ENCODE data around the gene VPS39. TPM values are rescaled to one million over a fixed set of nuclear protein-coding genes. Genes with fewer than 3 reads are reported as not detected.

The VPS39 gene
- total and polyA plus RNA-seq, 9 of the 15 experiments (the other 6 are each of a cell fraction or from before 2014, with no cell fraction given) = 3.2 to 37.3 (median 21.8) TPM

- DNase-seq (ENCODE audit: extremely low read depth in 1 of 4, low spot score in 3 of 4) (no peak), FAIRE-seq (no peak), ATAC-seq (no peak)
- no TSS peak for BruUV-seq (replicated peaks)
- ChIA-PET POLR2A (no interaction called here), CTCF (ENCODE audit: low intra/inter-chr PET ratio) (no interaction called here)
- Histone ChIP-seq H3K9me1 (ENCODE audit: control insufficient read depth, insufficient read depth, low read length) (no peaks in the 10 kb centered on the region), H4K20me1 (replicated peaks; ENCODE audit: control insufficient read depth, insufficient read depth, low read length) (0 out of 2 replicates have a peak, but pooled peaks cover 9% of the 10 kb centered on the region), H3K27ac (ENCODE audit: extremely low read depth, low read depth, low read length) (no peak overlapping the region), H3K36me3 (ENCODE audit: control insufficient read depth, insufficient read depth, low read length) (no peaks in the 10 kb centered on the region), H3K4me1 (replicated peaks in 1 of 2; ENCODE audit: control insufficient read depth in 2 of 2, insufficient read depth in 2 of 2, low read length in 2 of 2) (peaks cover 0 to 19% of the 10 kb centered on the region in 2 experiments; a peak in 3 of 5 replicates), H3K4me2 (ENCODE audit: insufficient read depth, low read length) (no peak overlapping the region), H3K9ac (ENCODE audit: insufficient read depth in 1 of 2, low read depth in 2 of 2, low read length in 2 of 2) (no peak overlapping the region), H3K9me3 (replicated peaks; ENCODE audit: control insufficient read depth, insufficient read depth, low read depth, low read length) (no peaks in the 10 kb centered on the region), H2AFZ (ENCODE audit: low read depth, low read length) (no peak overlapping the region), H3K27me3 (ENCODE audit: control insufficient read depth in 2 of 2, insufficient read depth in 2 of 2, low read length in 2 of 2) (peaks cover 24 to 66% of the 10 kb centered on the region in 2 experiments; a peak in 4 of 5 replicates), H3K4me3 (no peak overlapping the region), H3K79me2 (ENCODE audit: control insufficient read depth, insufficient read depth, low read length) (no peaks in the 10 kb centered on the region)
- WGBS (ENCODE audit: insufficient coverage, low coverage, missing lambda C conversion rate) = 31% methylated on average over 4 of the region's 4 CpGs
- intact Hi-C loops (cut with micrococcal nuclease) (no loop called here), in situ Hi-C loops (cut with MboI) (loop anchor here (10.0 kb wide), 1 partner anchor 237 kb away; no protein-coding TSS in a partner anchor)
- TF ChIP-seq ZNF639 (CRISPR knock-in tag; conservative IDR thresholded peaks at IDR 0.05 in 1 of 2, IDR thresholded peaks at IDR 0.05 in 1 of 2) (no peak), POU5F1 (IDR thresholded peaks at IDR 0.05; ENCODE audit: borderline replicate concordance, low read depth, low read length, partially characterized antibody) (no peak), TSC22D4 (tag; IDR thresholded peaks at IDR 0.05) (no peak), HOMEZ (CRISPR knock-in tag; IDR thresholded peaks at IDR 0.05) (no peak), ZNF184 (CRISPR knock-in tag; IDR thresholded peaks at IDR 0.05) (no peak), ZNF316 (IDR thresholded peaks at IDR 0.05) (no peak), FOXM1 (IDR thresholded peaks at IDR 0.05; ENCODE audit: low read depth) (no peak), FOXM1 (CRISPR knock-in tag; IDR thresholded peaks at IDR 0.05; ENCODE audit: low read depth) (no peak), GTF2B (IDR thresholded peaks at IDR 0.05; ENCODE audit: extremely low read depth, insufficient read length) (no peak), CHCHD3 (CRISPR knock-in tag; IDR thresholded peaks at IDR 0.05) (no peak), STAG1 (CRISPR knock-in tag; IDR thresholded peaks at IDR 0.05; ENCODE audit: borderline replicate concordance) (no peak), BRD4 (IDR thresholded peaks at IDR 0.05) (no peak), ZNF134 (CRISPR knock-in tag; conservative IDR thresholded peaks at IDR 0.05) (no peak), THAP7 (CRISPR knock-in tag; IDR thresholded peaks at IDR 0.05) (no peak), ZFP1 (CRISPR knock-in tag; IDR thresholded peaks at IDR 0.05) (no peak), XRCC4 (IDR thresholded peaks at IDR 0.05; ENCODE audit: extremely low read depth, insufficient read depth, insufficient read length) (no peak), SMAD2 (IDR thresholded peaks at IDR 0.05; ENCODE audit: low read depth, low read length) (no peak), ZBTB7A (IDR thresholded peaks at IDR 0.05; ENCODE audit: borderline replicate concordance, control insufficient read depth, low read depth, low read length) (no peak)
Measured at GRCh38 chr15:42147431-42147735, 60.7 kb downstream of the VPS39 start.

Measured in K562 (cell line).